Measurements from ENCODE around the gene TET3.

The TET3 gene

DNA sequence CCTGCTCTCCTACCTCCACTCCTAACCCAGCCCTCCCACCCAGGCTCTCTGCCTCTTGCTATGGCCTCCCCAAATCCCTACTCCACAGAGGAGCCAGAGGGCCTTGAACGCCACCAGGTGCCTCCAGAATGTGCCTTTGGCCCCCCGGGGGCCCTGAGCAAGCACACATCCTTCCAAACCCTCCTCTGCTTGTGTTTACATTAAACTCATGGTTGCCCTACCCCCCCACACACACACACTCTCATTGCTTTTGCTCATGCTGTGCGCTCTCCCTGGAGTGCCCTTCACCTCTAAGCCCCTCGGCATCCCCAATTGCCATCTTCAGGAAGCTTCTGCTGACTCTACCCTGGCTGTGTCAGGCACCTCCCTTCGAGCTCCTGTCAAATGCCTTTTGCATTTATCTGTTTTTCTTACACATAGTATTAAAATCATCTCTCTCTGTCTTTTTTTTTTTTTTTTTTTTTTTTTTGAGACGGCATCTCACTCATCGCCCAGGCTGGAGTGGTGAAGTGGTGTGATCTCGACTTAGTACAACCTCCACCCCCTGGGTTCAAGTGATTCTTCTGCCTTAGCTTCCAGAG, 16.3 kb upstream of the TET3 start:
- no peaks in the 10 kb centered on the region for H3K36me3 ChIP-seq
- H3K27me3 ChIP-seq = no peaks in the 10 kb centered on the region
- no peak overlapping the region for H3K4me3 ChIP-seq (ENCODE audit: low read depth in 1 of 2, low read length in 1 of 2)
- no peaks in the 10 kb centered on the region for H3K9me3 ChIP-seq
- peak overlapping the region; percentile 85 for H3K27ac ChIP-seq
- TF ChIP-seq, protein P1, sequence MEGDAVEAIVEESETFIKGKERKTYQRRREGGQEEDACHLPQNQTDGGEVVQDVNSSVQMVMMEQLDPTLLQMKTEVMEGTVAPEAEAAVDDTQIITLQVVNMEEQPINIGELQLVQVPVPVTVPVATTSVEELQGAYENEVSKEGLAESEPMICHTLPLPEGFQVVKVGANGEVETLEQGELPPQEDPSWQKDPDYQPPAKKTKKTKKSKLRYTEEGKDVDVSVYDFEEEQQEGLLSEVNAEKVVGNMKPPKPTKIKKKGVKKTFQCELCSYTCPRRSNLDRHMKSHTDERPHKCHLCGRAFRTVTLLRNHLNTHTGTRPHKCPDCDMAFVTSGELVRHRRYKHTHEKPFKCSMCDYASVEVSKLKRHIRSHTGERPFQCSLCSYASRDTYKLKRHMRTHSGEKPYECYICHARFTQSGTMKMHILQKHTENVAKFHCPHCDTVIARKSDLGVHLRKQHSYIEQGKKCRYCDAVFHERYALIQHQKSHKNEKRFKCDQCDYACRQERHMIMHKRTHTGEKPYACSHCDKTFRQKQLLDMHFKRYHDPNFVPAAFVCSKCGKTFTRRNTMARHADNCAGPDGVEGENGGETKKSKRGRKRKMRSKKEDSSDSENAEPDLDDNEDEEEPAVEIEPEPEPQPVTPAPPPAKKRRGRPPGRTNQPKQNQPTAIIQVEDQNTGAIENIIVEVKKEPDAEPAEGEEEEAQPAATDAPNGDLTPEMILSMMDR (IDR thresholded peaks at IDR 0.05) = no peak
- H3K4me1 ChIP-seq (ENCODE audit: control insufficient read depth in 1 of 2, insufficient read depth in 1 of 2, low read depth in 1 of 2, low read length in 1 of 2) = peaks cover 63 to 66% of the 10 kb centered on the region in 2 experiments

DNA sequence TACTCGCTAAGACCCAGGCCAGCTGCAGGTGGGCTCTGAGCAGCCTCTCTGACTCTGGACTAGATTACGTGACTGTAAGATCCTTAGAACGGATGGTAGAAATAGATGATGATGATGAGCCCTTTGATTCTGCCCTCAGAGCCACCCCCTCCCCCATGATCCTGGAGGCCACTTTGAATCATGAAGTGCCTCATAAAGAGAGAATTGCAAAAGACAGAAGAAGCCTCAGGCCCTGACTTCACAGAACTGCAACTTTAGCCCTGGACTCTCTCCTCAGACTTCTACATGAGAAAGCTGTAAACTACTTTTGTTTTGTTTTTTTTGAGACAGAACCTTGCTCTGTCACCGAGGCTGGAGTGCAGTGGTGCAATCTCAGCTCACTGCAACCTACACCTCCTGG, 15.4 kb upstream of the TET3 start:
- H3K27ac ChIP-seq = peak overlapping the region; percentile 85
- H3K4me1 ChIP-seq (ENCODE audit: control insufficient read depth in 1 of 2, insufficient read depth in 1 of 2, low read depth in 1 of 2, low read length in 1 of 2) = peaks cover 63 to 66% of the 10 kb centered on the region in 2 experiments

DNA sequence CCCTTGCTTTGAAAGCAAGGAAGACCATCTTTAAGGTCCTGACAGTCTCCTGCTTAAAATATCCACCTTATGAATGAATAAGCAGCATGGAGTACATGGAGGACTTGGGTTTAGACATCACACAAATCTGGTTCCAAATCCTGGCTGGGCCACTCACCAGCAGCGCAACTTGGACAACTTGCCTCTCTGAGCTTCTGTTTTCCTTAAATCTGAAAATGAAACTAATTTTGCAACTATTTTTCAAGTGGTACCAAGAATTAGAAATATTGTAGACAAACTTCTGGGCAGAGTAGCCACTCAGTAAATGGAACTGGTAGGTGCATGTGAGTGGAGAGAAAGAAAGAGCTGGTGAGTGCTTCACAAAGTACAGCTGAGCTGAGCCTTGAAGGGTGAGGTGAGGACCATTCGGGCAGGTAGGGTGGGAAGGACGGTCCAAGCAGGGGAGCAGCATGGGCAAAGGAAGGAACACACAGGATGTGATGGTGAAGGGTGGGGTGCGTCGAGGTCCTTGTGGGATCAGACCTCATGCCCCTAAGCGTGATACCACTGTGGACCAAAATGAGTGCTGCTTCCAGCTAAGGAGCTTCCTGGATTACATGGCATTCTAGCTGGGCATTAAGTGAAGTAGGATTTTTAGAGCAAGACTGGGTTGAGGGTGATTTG, 14.4 kb upstream of the TET3 start:
- Histone ChIP-seq H3K36me3 (no peaks in the 10 kb centered on the region), H3K9me3 (no peaks in the 10 kb centered on the region), H3K27me3 (no peaks in the 10 kb centered on the region), H3K4me3 (ENCODE audit: low read depth in 1 of 2, low read length in 1 of 2) (peak overlapping the region; percentile 35 to 44), H3K27ac (peak overlapping the region; percentile 85), H3K4me1 (ENCODE audit: control insufficient read depth in 1 of 2, insufficient read depth in 1 of 2, low read depth in 1 of 2, low read length in 1 of 2) (peaks cover 63 to 66% of the 10 kb centered on the region in 2 experiments)
- TF ChIP-seq, protein P1 (IDR thresholded peaks at IDR 0.05) = no peak

More for the DNA sequence above, 15.4 kb upstream of the TET3 start:
- peak overlapping the region; percentile 35 to 44 for H3K4me3 ChIP-seq (ENCODE audit: low read depth in 1 of 2, low read length in 1 of 2)
- H3K36me3 ChIP-seq = no peaks in the 10 kb centered on the region
- no peaks in the 10 kb centered on the region for H3K27me3 ChIP-seq
- TF ChIP-seq, protein P1 (IDR thresholded peaks at IDR 0.05) = no peak
- H3K9me3 ChIP-seq = no peaks in the 10 kb centered on the region

DNA sequence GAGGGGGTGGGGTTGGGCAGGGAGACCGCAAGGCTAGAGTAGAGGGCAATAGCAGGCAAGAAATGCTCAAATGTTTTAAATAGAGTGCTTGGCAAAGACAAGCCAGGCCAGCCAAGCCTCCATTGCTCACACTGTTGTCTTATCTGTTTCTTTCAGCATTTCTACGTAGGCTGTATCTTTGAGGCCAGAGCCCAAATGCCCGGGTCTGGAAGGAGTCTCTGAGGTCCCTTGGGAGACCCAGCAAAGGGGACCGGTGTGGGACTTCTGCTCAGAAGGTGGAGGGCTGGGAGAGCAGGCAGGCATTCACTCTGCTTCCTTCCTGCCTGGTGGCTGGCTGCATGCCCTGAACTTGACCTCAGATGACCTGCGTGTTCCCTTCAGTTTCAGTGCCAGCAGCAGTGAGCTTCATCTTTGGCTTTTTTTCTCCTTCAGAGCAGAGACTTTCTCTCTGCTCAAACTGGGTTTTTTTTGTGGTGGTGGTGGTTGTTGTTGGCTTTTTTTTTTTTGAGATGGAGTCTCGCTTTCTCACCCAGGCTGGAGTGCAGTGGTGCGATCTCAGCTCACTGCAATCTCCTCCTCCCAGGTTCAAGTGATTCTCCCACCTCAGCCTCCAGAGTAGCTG, 13.7 kb upstream of the TET3 start:
- Histone ChIP-seq H3K4me1 (ENCODE audit: control insufficient read depth in 1 of 2, insufficient read depth in 1 of 2, low read depth in 1 of 2, low read length in 1 of 2) (peaks cover 63 to 66% of the 10 kb centered on the region in 2 experiments), H3K27me3 (no peaks in the 10 kb centered on the region), H3K36me3 (no peaks in the 10 kb centered on the region), H3K27ac (peak overlapping the region; percentile 85), H3K4me3 (ENCODE audit: low read depth in 1 of 2, low read length in 1 of 2) (peak overlapping the region; percentile 15 to 44), H3K9me3 (no peaks in the 10 kb centered on the region)
- TF ChIP-seq, protein P1 (IDR thresholded peaks at IDR 0.05) = no peak

DNA sequence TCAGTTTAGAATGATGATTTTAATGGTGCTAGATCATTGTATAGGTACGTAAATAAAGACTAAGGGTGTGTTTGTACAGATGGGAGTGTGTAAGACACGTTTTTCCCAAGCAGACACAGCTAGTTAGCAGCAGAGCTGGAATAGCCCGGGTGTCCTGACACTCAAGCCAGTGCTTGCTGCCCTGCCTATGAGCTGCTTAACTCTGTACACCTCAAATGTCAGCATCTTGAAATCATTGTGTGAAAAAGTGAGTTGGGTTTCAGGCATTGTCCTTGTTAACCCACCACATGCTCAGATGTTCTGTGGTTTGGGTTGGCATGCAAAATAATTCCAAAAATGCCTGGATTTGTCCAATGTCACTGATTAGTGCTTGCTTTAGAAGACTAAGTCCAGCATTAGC, 13.0 kb upstream of the TET3 start:
- TF ChIP-seq, protein P1 (IDR thresholded peaks at IDR 0.05) = no peak
- Histone ChIP-seq H3K27ac (peak overlapping the region; percentile 85), H3K36me3 (no peaks in the 10 kb centered on the region), H3K9me3 (no peaks in the 10 kb centered on the region), H3K4me3 (ENCODE audit: low read depth in 1 of 2, low read length in 1 of 2) (peak overlapping the region in 1 of 2 experiments; percentile 44), H3K27me3 (no peaks in the 10 kb centered on the region), H3K4me1 (ENCODE audit: control insufficient read depth in 1 of 2, insufficient read depth in 1 of 2, low read depth in 1 of 2, low read length in 1 of 2) (peaks cover 63 to 66% of the 10 kb centered on the region in 2 experiments)

All from neutrophil (primary cell).